SK-N-MC (cell line): ENCODE measurements around the gene ATG4B.

ENCODE experiments used
- EZH2 ChIP-seq: fragments of 200-600 bp; sonication (generic); IDR thresholded peaks from one replicate; pipeline ENCODE4 v1.6.1; 2017; ENCODE audit warnings: antibody characterized with exemption
- POLR2AphosphoS5 ChIP-seq: IDR thresholded peaks from 2 replicates; pipeline ENCODE4 v1.6.1; 2012; ENCODE audit warnings: mild to moderate bottlenecking, low read depth, low read length, borderline replicate concordance

- no peak for TF ChIP-seq EZH2
- no peak for TF ChIP-seq POLR2AphosphoS5
Measured at GRCh38 chr2:241658296-241658695, 20.8 kb downstream of the ATG4B start.
